Activated T-cell treated with anti-CD3 and anti-CD28 coated beads for 4 hours (primary cell): ENCODE results near the gene PRMT7.
A peak's percentile ranks its signal among the peaks of the same experiment; 100 is the strongest.

ENCODE experiments used
- DNase-seq: peaks from one replicate; pipeline ENCODE4 v3.0.0-alpha.2; 2020

Gene PRMT7

GRCh38 chr16:68367030-68367429, 56.2 kb downstream of the PRMT7 start:
- DNase-seq, result no peak

DNA sequence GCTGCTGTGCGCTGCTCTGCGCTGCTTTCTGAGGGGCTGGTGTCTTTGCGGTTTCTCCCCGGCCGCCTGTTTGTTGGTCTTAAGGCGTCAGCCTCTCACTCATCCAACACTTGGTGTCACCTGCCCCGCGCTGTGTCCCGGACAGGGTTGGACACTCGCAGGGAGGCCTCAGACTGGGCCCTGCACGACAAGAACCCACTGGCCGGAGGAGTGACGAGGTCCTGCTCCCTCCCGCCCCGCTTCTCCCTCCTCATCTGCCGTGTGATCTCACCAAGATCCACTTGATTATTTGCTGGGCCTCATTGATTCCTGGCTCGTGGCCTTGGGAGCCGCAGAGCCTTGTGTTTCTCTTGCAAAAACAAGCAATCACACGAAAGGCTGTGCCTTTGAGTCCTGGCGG, 56.6 kb downstream of the PRMT7 start:
- no peak for DNase-seq

DNA sequence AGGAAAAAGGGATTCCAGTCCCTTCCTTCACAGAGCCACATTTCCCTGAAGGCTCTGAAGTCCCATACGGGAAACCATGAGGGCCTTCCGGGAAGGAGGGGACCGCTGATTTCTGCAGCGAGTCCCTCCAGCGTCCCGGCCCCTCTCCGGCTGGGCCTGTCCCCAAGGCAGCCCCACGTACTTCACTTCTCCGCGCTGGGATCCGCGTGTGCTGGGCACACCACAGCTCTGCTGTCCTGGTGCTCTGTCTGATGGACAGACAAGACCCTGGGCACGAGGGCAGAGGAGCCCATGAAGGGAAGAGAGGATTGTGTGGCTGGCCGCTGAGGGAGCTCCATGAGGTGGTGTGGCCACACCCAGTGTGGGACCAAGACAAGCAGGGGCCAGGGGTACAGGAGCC, 57.1 kb downstream of the PRMT7 start:
- no peak for DNase-seq

GRCh38 chr16:68368301-68368888, 57.6 kb downstream of the PRMT7 start:
- DNase-seq, result no peak

GRCh38 chr16:68369168-68369567, 58.3 kb downstream of the PRMT7 start:
- DNase-seq, result no peak

DNA sequence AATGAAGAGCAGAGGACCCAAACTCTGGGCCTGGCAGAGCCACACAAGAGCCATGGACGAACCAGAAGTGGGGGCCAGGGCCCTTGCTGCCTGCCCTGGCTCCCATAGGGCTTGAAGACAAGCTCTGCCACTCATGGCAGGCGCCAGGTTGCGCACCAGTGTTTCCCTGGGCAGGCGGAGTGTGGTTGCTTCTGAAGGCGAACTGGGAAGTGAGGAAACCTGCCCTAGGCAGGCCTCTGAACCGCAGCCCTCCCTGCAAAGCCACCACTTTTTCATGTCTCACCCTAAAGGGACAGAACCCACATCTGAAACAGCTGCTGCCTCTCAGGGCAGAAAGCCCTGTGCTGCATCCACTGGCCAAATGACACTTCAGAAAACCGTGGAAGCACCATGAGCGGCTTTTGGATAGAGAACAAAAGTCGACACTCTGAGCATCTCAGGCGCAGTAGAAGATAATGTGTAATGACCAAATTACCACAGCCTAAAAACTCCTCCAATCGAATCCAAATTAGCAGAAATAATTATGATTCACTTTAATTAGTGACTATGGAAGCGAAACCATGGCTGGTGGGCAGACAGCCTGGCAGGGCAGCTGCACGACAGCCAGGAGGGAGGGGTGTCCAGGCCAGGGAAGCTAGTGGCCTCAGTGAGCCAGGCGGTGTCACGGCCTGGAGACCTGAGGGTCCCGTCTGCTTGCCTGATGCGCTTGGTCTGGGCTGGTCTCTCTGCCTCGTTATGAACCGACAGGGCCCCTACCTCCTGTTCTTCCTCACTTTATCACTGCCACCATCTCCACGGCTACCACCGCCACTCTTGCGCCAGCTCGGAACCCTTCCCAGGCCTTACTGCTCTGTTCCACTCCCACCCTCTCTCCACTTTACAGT, 59.1 kb downstream of the PRMT7 start:
- DNase-seq, result no peak

GRCh38 chr16:68370581-68371275, 59.9 kb downstream of the PRMT7 start:
- DNase-seq, result peak; percentile 14

- DNase-seq, result no peak
These were observed 60.4 kb downstream of the PRMT7 start for GRCh38 chr16:68371276-68371651.

- no peak for DNase-seq
These were observed 61.0 kb downstream of the PRMT7 start for GRCh38 chr16:68371706-68372380.

GRCh38 chr16:68372381-68372720, 61.5 kb downstream of the PRMT7 start:
- no peak for DNase-seq

GRCh38 chr16:68372806-68373205, 62.0 kb downstream of the PRMT7 start:
- DNase-seq, result no peak

- no peak for DNase-seq
These were observed 62.9 kb downstream of the PRMT7 start for GRCh38 chr16:68373528-68374245.

- DNase-seq, result no peak
These were observed 63.5 kb downstream of the PRMT7 start for GRCh38 chr16:68374246-68374805.

DNA sequence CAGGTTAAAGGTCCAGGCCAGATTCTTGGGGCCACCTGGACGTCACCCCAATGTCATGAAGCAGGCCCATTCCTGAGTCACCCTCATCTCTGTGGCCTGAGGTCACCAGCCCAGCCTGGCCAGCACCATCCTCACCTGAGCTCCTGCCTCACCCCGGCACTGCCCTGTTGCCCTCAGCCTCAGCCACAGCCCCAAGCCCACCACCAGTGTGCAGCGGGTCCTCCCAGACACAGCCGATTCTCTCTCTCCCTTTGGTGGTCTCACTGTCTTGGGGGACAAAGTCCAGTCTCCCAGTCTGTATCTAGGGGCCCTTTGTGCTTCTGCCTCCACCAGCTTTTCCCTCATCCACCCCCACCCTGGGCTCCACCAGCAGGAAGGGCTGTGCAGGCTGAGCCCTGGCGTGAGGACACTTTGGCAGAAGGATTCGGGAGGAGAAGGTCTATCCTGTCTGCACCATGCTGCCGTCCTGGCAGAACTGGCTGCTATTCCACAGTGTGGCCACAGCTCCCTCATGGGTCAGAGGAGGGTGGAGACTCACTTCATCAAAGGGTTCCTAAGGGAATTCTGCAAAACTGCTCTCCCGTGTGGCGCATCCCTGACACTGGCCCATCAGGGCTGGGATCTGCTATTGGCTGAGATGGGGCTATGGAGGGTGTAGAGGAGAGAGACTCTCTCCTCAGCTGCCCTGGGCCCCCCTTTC, 64.3 kb downstream of the PRMT7 start:
- no peak for DNase-seq

DNA sequence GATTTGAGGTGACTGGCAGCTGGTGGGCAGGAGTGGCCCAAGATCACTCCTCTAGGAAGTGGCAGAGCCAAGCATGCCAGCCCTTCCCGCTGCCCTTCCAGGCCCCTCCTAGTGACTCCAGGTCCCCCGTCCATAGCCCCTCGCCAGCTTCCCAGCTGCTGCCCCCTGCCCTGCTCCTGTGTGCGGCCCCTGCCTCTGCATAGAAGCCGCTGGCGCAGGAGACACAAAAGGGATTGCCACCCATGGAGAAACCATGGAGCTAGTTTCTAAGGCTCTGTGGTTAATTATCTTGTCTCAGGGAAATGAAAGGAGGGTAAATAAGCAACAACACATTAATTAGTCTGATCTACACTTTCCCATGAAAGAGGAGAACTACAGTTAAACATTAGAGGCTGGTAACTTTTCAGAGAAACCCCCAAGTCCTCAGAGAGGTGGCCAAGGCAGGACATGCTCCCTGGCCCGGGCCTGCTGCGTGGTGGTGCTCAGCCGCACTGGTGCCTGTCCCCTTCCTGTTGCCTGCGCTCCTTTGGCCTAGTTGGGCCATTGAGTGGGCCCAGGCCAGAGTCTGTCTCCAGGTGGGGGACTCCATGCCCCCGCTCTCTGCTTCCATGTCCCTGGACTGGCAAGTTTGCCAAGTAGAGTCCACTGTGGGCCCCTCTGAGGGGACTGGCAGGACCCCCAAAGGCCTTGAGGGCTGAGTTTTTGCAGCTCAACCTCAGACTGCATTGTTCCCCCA, 65.2 kb downstream of the PRMT7 start:
- no peak for DNase-seq

- DNase-seq, result no peak
These were observed 65.8 kb downstream of the PRMT7 start for GRCh38 chr16:68376590-68376989.

DNA sequence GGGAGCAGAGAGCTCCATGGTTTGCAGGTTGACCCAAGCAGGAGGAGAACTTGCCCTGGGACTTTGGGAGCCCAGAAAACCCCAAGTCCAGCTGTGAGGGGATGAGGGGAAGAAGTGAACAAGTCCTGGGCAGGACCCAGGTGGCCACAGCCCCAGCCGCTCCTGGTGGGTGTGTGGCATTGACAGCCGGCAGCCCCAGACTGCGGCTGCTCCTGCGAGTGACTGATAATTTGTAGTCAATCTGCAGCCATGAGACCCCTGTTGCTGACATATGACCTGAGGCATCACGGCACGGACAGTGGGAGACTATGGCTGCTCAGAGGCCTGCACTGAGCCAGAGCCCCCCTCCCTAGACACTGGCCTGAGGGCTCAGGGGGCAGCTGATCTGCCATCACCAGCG, 66.4 kb downstream of the PRMT7 start:
- no peak for DNase-seq

GRCh38 chr16:68377667-68378393, 67.0 kb downstream of the PRMT7 start:
- DNase-seq, result no peak

DNA sequence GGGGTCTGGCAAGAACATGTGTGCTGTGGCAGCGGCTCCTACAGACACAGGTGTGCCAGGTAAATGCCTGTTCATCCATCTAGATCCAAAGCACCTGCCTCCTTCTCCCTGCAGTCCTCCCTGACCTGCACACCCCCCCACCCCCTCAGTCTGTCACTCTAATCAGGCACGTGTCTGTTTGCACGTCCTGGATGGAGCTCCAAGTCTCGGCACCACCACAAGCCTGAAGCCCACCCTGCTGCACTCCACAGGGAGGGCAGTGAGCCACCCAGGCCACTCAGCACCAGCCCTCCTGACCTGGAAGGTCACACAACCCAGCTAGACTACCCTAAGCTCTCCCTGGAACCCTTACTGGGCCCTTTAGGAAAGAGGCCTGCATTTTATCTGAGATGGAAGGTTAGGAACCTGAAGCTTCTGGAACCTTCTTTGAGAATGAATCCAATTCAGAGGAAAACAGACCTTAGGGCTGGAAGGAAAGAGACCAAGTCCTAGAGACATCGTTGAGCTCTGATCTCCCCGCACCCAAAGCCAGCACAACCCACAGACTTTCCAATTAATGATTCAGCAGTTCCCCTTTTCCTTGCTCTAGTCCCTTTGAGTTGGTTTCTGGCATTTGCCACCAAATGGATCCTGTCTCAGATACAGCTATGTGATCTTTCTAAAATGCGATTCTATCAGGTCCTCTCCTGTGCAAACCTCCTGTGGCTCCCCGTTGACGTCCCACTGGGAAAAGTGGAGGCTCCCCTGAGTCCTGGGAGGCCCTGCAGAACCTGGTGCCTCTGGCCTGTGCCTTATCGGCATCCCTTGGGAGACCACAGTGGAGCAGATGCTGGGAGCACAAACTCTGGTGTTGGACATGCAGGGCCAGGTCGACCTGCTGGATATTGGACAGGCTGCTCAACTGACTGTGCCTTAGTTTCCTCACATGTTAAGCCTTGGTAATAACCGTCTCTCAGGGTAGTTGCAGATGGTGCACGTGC, 67.9 kb downstream of the PRMT7 start:
- no peak for DNase-seq
